Neural cell (in vitro differentiated cells): Measurements from ENCODE around the gene TMED7. TPM values are rescaled to one million over a fixed set of nuclear protein-coding genes. Genes with fewer than 3 reads are reported as not detected.

ENCODE experiments used
- H2AFZ ChIP-seq: fragments of 200-600, 300-800 bp; sonication (generic), shearing (Covaris generic); 2 replicates; pipeline ENCODE4 v1.6.0; 2014; ENCODE audit warnings: low read depth, mild to moderate bottlenecking, antibody characterized with exemption, low read length, moderate library complexity
- H3F3A ChIP-seq: fragments of 200-600 bp; shearing (Covaris generic); 2 replicates; pipeline ENCODE4 v1.6.1; 2016; ENCODE audit warnings: mild to moderate bottlenecking, moderate library complexity, mixed read lengths, antibody characterized with exemption, low read length; ENCODE audit not compliant: insufficient read depth, poor library complexity, severe bottlenecking
- H3K27ac ChIP-seq: fragments of 200-600, 300-800 bp; sonication (generic), shearing (Covaris generic); 2 replicates; pipeline ENCODE4 v1.5.1; 2014; ENCODE audit warnings: mild to moderate bottlenecking, low read length, moderate library complexity
- H3K27me3 ChIP-seq: fragments of 300-800, 200-600 bp; sonication (generic), shearing (Covaris generic); 2 replicates; pipeline ENCODE4 v1.6.0; 2014; ENCODE audit warnings: mild to moderate bottlenecking, low read depth, low read length, moderate library complexity; ENCODE audit not compliant: insufficient read depth
- H3K36me3 ChIP-seq: fragments of 300-800, 200-600 bp; sonication (generic), shearing (Covaris generic); 2 replicates; pipeline ENCODE4 v1.5.1; 2014; ENCODE audit warnings: mild to moderate bottlenecking, antibody characterized with exemption, low read length, moderate library complexity; ENCODE audit not compliant: insufficient read depth
- H3K4me2 ChIP-seq: fragments of 300-800, 200-600 bp; sonication (generic), shearing (Covaris generic); 2 replicates; pipeline ENCODE4 v1.6.0; 2014; ENCODE audit warnings: mild to moderate bottlenecking, low read length
- H3K4me3 ChIP-seq: fragments of 300-800, 200-600 bp; sonication (generic), shearing (Covaris generic); 2 replicates; pipeline ENCODE4 v1.5.1; 2014; ENCODE audit warnings: mild to moderate bottlenecking, low read length, moderate library complexity
- H3K79me2 ChIP-seq: fragments of 200-600 bp; shearing (Covaris generic); replicated peaks from 2 replicates; pipeline ENCODE4 v1.6.0; 2014; ENCODE audit warnings: mild to moderate bottlenecking, low read length, moderate library complexity; ENCODE audit not compliant: insufficient read depth
- H3K9ac ChIP-seq: fragments of 300-800, 200-600 bp; sonication (generic), shearing (Covaris generic); 2 replicates; pipeline ENCODE4 v1.6.1; 2016; ENCODE audit warnings: mild to moderate bottlenecking, low read length, mixed read lengths
- H3K9me2 ChIP-seq: fragments of 200-600 bp; shearing (Covaris generic); 2 replicates; pipeline ENCODE4 v1.6.1; 2016; ENCODE audit warnings: mild to moderate bottlenecking, low read length, mixed read lengths; ENCODE audit not compliant: insufficient read depth
- H3K9me3 ChIP-seq: fragments of 200-600, 300-800 bp; sonication (generic), shearing (Covaris generic); 2 replicates; pipeline ENCODE4 v1.6.1; 2016; ENCODE audit warnings: mild to moderate bottlenecking, mixed run types, low read length, moderate library complexity, mixed read lengths
- H4K20me1 ChIP-seq: fragments of 200-600 bp; shearing (Covaris generic); 2 replicates; pipeline ENCODE4 v1.6.1; 2016; ENCODE audit warnings: mild to moderate bottlenecking, mixed run types; ENCODE audit not compliant: insufficient read depth
- CTCF ChIP-seq: fragments of 450-650 bp; IDR thresholded peaks from 2 replicates; pipeline ENCODE4 v1.5.1; 2014; ENCODE audit warnings: antibody characterized with exemption, mild to moderate bottlenecking, moderate library complexity; ENCODE audit not compliant: poor library complexity, severe bottlenecking
- EP300 ChIP-seq: fragments of 450-650 bp; conservative IDR thresholded peaks from 2 replicates; pipeline ENCODE4 v1.6.1; 2014; ENCODE audit warnings: antibody characterized with exemption, mild to moderate bottlenecking, moderate library complexity; ENCODE audit not compliant: poor library complexity, severe bottlenecking
- EZH2 ChIP-seq: fragments of 200-600, 300-800 bp; shearing (Covaris generic), sonication (generic); IDR thresholded peaks from 2 replicates; pipeline ENCODE4 v1.6.1; 2014; ENCODE audit warnings: antibody characterized with exemption, low read length, borderline replicate concordance, mild to moderate bottlenecking; ENCODE audit not compliant: insufficient read depth, poor library complexity, severe bottlenecking
- MXI1 ChIP-seq: fragments of 450-650 bp; conservative IDR thresholded peaks from 2 replicates; pipeline ENCODE4 v1.6.1; 2014; ENCODE audit warnings: antibody characterized with exemption, mild to moderate bottlenecking; ENCODE audit not compliant: poor library complexity, severe bottlenecking
- POLR2AphosphoS5 ChIP-seq: IDR thresholded peaks from 2 replicates; pipeline ENCODE4 v1.6.1; 2012
- RAD21 ChIP-seq: fragments of 450-650 bp; conservative IDR thresholded peaks from 2 replicates; pipeline ENCODE4 v1.6.1; 2014; ENCODE audit warnings: antibody characterized with exemption, mild to moderate bottlenecking, moderate library complexity
- REST ChIP-seq: IDR thresholded peaks from 2 replicates; pipeline ENCODE4 v1.6.1; 2012; ENCODE audit warnings: borderline replicate concordance
- SMC3 ChIP-seq: fragments of 450-650 bp; conservative IDR thresholded peaks from 2 replicates; pipeline ENCODE4 v1.6.1; 2014; ENCODE audit warnings: antibody characterized with exemption, mild to moderate bottlenecking, moderate library complexity; ENCODE audit not compliant: poor library complexity
- TAF1 ChIP-seq: IDR thresholded peaks from 2 replicates; pipeline ENCODE4 v1.6.1; 2012; ENCODE audit warnings: low read depth
- polyA plus RNA-seq: library from polyadenylated mRNA; depleted of rRNA; stranded (reverse); fragments of >200 nt; gene quantifications from 2 replicates; pipeline ENCODE4 v1.2.3, GENCODE V29; 2014

TMED7 gene
- polyA plus RNA-seq, 1 donor from 2014 or later, result 74.3 TPM

DNA sequence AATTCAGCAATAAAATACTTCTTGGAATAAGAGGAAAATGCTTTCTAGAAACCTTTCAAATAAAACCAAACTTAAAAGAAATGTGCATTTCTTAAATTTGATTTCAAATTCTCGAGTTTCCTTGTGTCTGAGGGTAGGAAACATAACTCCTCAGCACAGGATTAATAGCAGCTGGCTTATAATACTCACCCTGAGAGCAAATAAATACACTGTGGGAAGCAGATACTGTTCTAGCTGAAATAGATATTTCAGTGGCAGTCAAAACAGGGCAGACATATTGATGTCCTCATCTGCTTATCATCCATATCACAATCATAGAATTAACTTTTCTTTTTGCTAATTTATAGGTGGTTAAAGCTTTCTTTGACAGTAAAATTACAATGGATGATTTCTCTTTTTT is 57.2 kb downstream of the TMED7 start:
- no peaks in the 10 kb centered on the region for H3K36me3 ChIP-seq
- no peaks in the 10 kb centered on the region for H3K9me2 ChIP-seq
- no peaks in the 10 kb centered on the region for H3K79me2 ChIP-seq
- H3K4me2 ChIP-seq, result no peak overlapping the region
- no peaks in the 10 kb centered on the region for H3F3A ChIP-seq
- no peaks in the 10 kb centered on the region for H3K9me3 ChIP-seq
- H2AFZ ChIP-seq, result no peak overlapping the region
- TF ChIP-seq CTCF, result no peak
- no peak for TF ChIP-seq POLR2AphosphoS5
- TF ChIP-seq EZH2, result no peak
- no peak for TF ChIP-seq TAF1
- no peak for TF ChIP-seq REST
- TF ChIP-seq SMC3, result no peak
- TF ChIP-seq MXI1, result no peak
- no peak overlapping the region for H3K9ac ChIP-seq
- H3K4me3 ChIP-seq, result no peak overlapping the region
- no peak overlapping the region for H3K27ac ChIP-seq
- H4K20me1 ChIP-seq, result no peaks in the 10 kb centered on the region
- H3K27me3 ChIP-seq, result no peaks in the 10 kb centered on the region

DNA sequence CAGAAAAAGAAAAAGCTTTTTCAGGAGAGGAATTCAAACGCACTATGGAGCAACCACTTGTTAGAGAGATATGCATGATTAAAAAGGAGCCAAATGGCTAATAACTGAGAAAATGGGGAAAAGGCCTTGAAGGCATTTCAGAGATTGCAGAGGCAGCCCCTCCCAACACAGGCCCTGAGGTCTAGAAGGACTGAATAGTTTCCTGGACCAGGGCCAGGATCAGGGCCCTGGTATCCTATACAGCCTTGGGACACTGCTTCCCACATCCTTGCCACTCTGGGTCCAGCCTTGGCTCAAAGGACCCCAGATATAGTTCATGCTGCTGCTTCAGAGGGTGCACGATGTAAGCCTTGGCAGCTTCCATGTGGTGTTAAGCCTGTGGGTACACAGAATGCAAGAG is 60.6 kb downstream of the TMED7 start:
- H3K9me3 ChIP-seq, result no peaks in the 10 kb centered on the region
- H3F3A ChIP-seq, result no peaks in the 10 kb centered on the region
- no peak overlapping the region for H3K4me2 ChIP-seq
- no peaks in the 10 kb centered on the region for H3K9me2 ChIP-seq
- no peaks in the 10 kb centered on the region for H3K36me3 ChIP-seq
- no peak for TF ChIP-seq SMC3
- TF ChIP-seq MXI1, result no peak
- TF ChIP-seq RAD21, result no peak
- no peak for TF ChIP-seq TAF1
- no peak for TF ChIP-seq CTCF
- no peak for TF ChIP-seq POLR2AphosphoS5
- no peak for TF ChIP-seq EP300
- TF ChIP-seq EZH2, result no peak
- no peak for TF ChIP-seq REST
- no peaks in the 10 kb centered on the region for H4K20me1 ChIP-seq
- no peak overlapping the region for H3K27ac ChIP-seq
- H2AFZ ChIP-seq, result no peak overlapping the region
- H3K27me3 ChIP-seq, result no peaks in the 10 kb centered on the region
- no peak overlapping the region for H3K9ac ChIP-seq
- no peaks in the 10 kb centered on the region for H3K79me2 ChIP-seq
- H3K4me3 ChIP-seq, result no peak overlapping the region
